Body of pancreas (tissue), 4 donors: Measurements from ENCODE around the gene MCEE. TPM values are rescaled to one million over a fixed set of nuclear protein-coding genes. Genes with fewer than 3 reads are reported as not detected.
"Not testable (repeated sequence)": the region's sequence is repeated elsewhere in the genome, so short reads cannot be mapped to it uniquely, and the experiment has no call there.

ENCODE experiments used
- ATAC-seq: fragments of 150-250 bp; one replicate; pipeline ENCODE4 v1.9.1; 2016
- DNase-seq, 4 donors: peaks; one replicate each; pipeline ENCODE4 v3.0.0-alpha.2; 2019
- H3K27ac ChIP-seq, 4 donors: fragments of 200-600 bp; sonication (generic); 1 replicate in 3 of 4; 2 replicates in 1 of 4; pipeline versions ENCODE4 v1.5.1 to v1.6.1; 2016 to 2019; ENCODE audit warnings: mild to moderate bottlenecking in 1 of 4, mixed read lengths in 1 of 4, moderate library complexity in 1 of 4
- H3K27me3 ChIP-seq, 2 donors: fragments of 200-600 bp; sonication (generic); one replicate each; pipeline ENCODE4 v1.6.0; 2016; ENCODE audit warnings: mild to moderate bottlenecking in 1 of 2
- H3K36me3 ChIP-seq, 2 donors: fragments of 200-600 bp; sonication (generic); replicated peaks in 1 of 2; 2 replicates each; pipeline ENCODE4 v1.5.1; 2016; ENCODE audit warnings: low read depth in 2 of 2; ENCODE audit not compliant: insufficient read depth in 1 of 2
- H3K4me1 ChIP-seq: fragments of 200-600 bp; sonication (generic); one replicate; pipeline ENCODE4 v1.6.0; 2016
- H3K4me3 ChIP-seq, 2 donors: fragments of 200-600 bp; sonication (generic); 1 replicate in 1 of 2; 2 replicates in 1 of 2; pipeline ENCODE4 v1.5.1; 2016 to 2019
- H3K9me3 ChIP-seq, 3 donors: fragments of 200-600 bp; sonication (generic); 1 replicate in 2 of 3; 2 replicates in 1 of 3; pipeline ENCODE4 v1.5.1; 2016
- CTCF ChIP-seq, 7 experiments: fragments of 450-650 bp in 4 of 7; fragments of 200-600 bp in 3 of 7; sonication (generic) in 3 of 7; IDR thresholded peaks; one replicate each; pipeline ENCODE4 v1.5.1; 2016 to 2019; ENCODE audit warnings: antibody characterized with exemption in 7 of 7
- POLR2A ChIP-seq, 3 donors: fragments of 450-650 bp; IDR thresholded peaks; one replicate each; pipeline ENCODE4 v1.6.1; 2016; ENCODE audit warnings: antibody characterized with exemption in 3 of 3, mild to moderate bottlenecking in 2 of 3
- WGBS, 2 donors: methylation state at CpG; one replicate each; pipeline ENCODE4 v1.1.5; 2017; 5-methylcytosine and 5-hydroxymethylcytosine counted together
- intact Hi-C: fragments of 100-400 bp; cut with DNase I; formaldehyde crosslinking; loops from one replicate; pipeline ENCODE4 v1.15.1; 2023
- total RNA-seq, 2 donors: library from RNA; depleted of rRNA; stranded (reverse); fragments of >200 nt; gene quantifications; one replicate each; pipeline ENCODE4 v1.1.0, GENCODE V29; 2016

Gene MCEE
- total RNA-seq = 10 to 100 TPM; 10.1 to 24.7 TPM

GRCh38 chr2:71130152-71130904, at the start of gene MCEE, which contains the start of gene MPHOSPH10:
Gene MCEE, minus strand, starts transcription at chr2:71130229. Its CDS starts 10 bp downstream, at chr2:71130219.
Gene MPHOSPH10, plus strand, starts transcription at chr2:71130634. Its CDS starts 32 bp downstream, at chr2:71130666.
- intact Hi-C loops = no loop called here
- WGBS, 2 donors = 0 to 1% methylated on average over 39 to 67 of the region's 67 CpGs
- DNase-seq (peak; percentile 90 to 94 (median 92)), ATAC-seq (peak; percentile 95)
- Histone ChIP-seq H3K4me3 (peak within 1 kb of the TSS; percentile 63 to 95), H3K27me3 (no peaks in the 10 kb centered on the region), H3K36me3 (peaks cover 0 to 11% of the 10 kb centered on the region in 2 donors), H3K27ac (peak within 1 kb of the TSS; percentile 89 to 98 (median 96)), H3K9me3 (no peaks in the 10 kb centered on the region), H3K4me1 (peaks cover 39% of the 10 kb centered on the region)
- peak in 2 of 3 donors; percentile 92 to 94 for TF ChIP-seq POLR2A (IDR thresholded peaks at IDR 0.05)
- TF ChIP-seq CTCF (IDR thresholded peaks at IDR 0.05) = no peak

GRCh38 chr2:71178836-71179235, 48.8 kb upstream of the MCEE start:
- WGBS, 2 donors = 62 to 70% methylated on average over 8 of the region's 8 CpGs
- ATAC-seq = not testable (repeated sequence)

GRCh38 chr2:71174207-71174606, 44.2 kb upstream of the MCEE start:
- DNase-seq = no peak
- Histone ChIP-seq H3K9me3 (no peaks in the 10 kb centered on the region), H3K27ac (no peak overlapping the region), H3K36me3 (no peaks in the 10 kb centered on the region), H3K4me3 (no peak overlapping the region), H3K4me1 (no peaks in the 10 kb centered on the region), H3K27me3 (no peaks in the 10 kb centered on the region)
- no peak for TF ChIP-seq POLR2A (IDR thresholded peaks at IDR 0.05)
- no peak for TF ChIP-seq CTCF (IDR thresholded peaks at IDR 0.05)
- WGBS, 2 donors = 41 to 59% methylated on average over 3 of the region's 3 CpGs
- no peak for ATAC-seq
- intact Hi-C loops = no loop called here

More at GRCh38 chr2:71178836-71179235, 48.8 kb upstream of the MCEE start:
- DNase-seq, H3K36me3 ChIP-seq, H3K27ac ChIP-seq, H3K4me3 ChIP-seq, H3K4me1 ChIP-seq, intact Hi-C loops, H3K9me3 ChIP-seq, H3K27me3 ChIP-seq: not testable (repeated sequence)

- intact Hi-C loops = no loop called here
- ATAC-seq (no peak), DNase-seq (no peak)
- 32 to 33% methylated on average over 1 of the region's 1 CpG for WGBS, 2 donors
- Histone ChIP-seq H3K36me3 (no peaks in the 10 kb centered on the region), H3K4me3 (no peak overlapping the region), H3K27me3 (no peaks in the 10 kb centered on the region), H3K9me3 (no peaks in the 10 kb centered on the region), H3K27ac (no peak overlapping the region), H3K4me1 (no peaks in the 10 kb centered on the region)
- TF ChIP-seq CTCF (IDR thresholded peaks at IDR 0.05) (no peak), POLR2A (IDR thresholded peaks at IDR 0.05) (no peak)
Observed at GRCh38 chr2:71173096-71173495, 43.1 kb upstream of the MCEE start.

- TF ChIP-seq CTCF (IDR thresholded peaks at IDR 0.05) (no peak), POLR2A (IDR thresholded peaks at IDR 0.05) (no peak)
- Histone ChIP-seq H3K4me3 (no peak overlapping the region), H3K4me1 (no peaks in the 10 kb centered on the region), H3K27me3 (no peaks in the 10 kb centered on the region), H3K9me3 (no peaks in the 10 kb centered on the region), H3K27ac (no peak overlapping the region), H3K36me3 (no peaks in the 10 kb centered on the region)
- intact Hi-C loops = no loop called here
- ATAC-seq = no peak
- WGBS, 2 donors = 42 to 48% methylated on average over 3 of the region's 3 CpGs
- DNase-seq = no peak
Observed at GRCh38 chr2:71166812-71167211, 36.8 kb upstream of the MCEE start.
